NCI-H146 (cell line): Measurements from ENCODE around the gene ZCWPW2.

Experiments used
- DNase-seq: peaks from one replicate; lab custom pipeline; 2025; lab: John Stamatoyannopoulos, UW

ZCWPW2 gene

DNA sequence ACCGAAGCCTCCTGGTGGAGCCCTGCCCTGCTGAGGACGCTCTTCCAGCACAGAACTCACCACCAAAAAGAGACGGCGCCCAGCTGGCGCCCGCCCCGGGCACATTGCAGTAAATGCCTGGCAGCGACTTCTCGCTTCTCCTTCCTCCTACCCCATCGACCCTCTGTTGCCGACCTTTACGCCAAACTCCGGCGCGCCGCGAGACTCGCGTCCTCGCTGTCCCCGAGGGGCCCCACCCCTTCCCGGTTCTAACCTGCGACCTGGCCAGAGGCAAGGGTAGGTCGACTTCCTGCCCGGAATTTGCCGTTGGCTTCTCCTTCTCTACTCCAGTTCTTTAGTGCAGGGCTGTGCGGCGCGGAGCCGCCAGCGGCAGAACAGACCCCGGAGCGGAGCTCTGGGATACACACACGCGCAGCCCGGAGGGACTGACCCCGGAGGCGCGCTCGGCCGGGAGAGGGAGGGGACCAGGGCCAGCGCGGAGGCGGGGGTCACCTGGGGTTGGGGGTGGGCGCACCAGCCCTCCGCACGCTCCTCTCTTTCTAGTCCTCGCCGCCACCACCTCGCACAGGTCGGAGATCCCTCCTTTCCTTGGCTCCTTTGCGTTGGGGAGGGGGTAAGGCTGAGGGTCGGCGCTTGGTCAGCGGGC, 226.7 kb downstream of the ZCWPW2 start:
- DNase-seq: peak; percentile 76
